ENCODE data around the gene MTNR1B.

DNA sequence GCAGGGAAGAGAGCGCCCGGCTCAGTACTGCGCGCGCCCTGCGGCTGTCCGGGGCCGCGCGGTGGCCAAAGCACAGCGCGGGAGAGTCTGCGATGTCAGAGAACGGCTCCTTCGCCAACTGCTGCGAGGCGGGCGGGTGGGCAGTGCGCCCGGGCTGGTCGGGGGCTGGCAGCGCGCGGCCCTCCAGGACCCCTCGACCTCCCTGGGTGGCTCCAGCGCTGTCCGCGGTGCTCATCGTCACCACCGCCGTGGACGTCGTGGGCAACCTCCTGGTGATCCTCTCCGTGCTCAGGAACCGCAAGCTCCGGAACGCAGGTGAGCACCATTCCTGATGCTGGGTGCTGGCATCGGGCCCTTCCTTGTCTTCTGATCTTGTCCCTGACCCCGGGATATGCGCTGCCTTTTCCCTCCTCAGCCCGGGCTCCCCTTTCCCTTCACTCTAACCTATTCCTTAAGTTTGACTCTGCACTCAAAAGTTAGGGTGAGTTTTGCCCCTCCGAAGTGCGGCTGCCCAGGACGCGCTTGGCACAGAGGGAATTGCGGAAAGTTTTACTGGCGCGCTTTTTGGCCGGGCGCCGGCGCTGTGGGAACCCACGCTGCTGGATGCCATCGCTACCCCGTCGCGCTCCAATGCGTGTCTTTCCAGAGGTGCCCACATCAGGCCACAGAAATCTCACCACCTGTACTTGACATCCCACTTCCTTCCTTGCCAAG, at the start of gene MTNR1B:
- TF ChIP-seq, protein P1, sequence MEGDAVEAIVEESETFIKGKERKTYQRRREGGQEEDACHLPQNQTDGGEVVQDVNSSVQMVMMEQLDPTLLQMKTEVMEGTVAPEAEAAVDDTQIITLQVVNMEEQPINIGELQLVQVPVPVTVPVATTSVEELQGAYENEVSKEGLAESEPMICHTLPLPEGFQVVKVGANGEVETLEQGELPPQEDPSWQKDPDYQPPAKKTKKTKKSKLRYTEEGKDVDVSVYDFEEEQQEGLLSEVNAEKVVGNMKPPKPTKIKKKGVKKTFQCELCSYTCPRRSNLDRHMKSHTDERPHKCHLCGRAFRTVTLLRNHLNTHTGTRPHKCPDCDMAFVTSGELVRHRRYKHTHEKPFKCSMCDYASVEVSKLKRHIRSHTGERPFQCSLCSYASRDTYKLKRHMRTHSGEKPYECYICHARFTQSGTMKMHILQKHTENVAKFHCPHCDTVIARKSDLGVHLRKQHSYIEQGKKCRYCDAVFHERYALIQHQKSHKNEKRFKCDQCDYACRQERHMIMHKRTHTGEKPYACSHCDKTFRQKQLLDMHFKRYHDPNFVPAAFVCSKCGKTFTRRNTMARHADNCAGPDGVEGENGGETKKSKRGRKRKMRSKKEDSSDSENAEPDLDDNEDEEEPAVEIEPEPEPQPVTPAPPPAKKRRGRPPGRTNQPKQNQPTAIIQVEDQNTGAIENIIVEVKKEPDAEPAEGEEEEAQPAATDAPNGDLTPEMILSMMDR (IDR thresholded peaks at IDR 0.05): no peak
- no peak for TF ChIP-seq ZFP36 (IDR thresholded peaks at IDR 0.05; ENCODE audit: borderline replicate concordance, partially characterized antibody)
- TF ChIP-seq NR3C1 (IDR thresholded peaks at IDR 0.05): no peak
- no peak for TF ChIP-seq MAFK (IDR thresholded peaks at IDR 0.05; ENCODE audit: partially characterized antibody)
- no peak for TF ChIP-seq FOSB (CRISPR knock-in tag; IDR thresholded peaks at IDR 0.05)
- TF ChIP-seq RFX5 (IDR thresholded peaks at IDR 0.05): no peak
- TF ChIP-seq POLR2A (IDR thresholded peaks at IDR 0.05; ENCODE audit: low read length): no peak
- TF ChIP-seq RAD21 (conservative IDR thresholded peaks at IDR 0.05 in 1 of 2, IDR thresholded peaks at IDR 0.05 in 1 of 2): no peak

All from A549 (cell line).